Activated gamma-delta T cell treated with Interleukin-2 at 50 U/mL for 16 hours (primary cell): ENCODE data around the gene KRTAP10-2.
A peak's percentile ranks its signal among the peaks of the same experiment; 100 is the strongest.
"Not testable (repeated sequence)": the region's sequence is repeated elsewhere in the genome, so short reads cannot be mapped to it uniquely, and the experiment has no call there.

ENCODE experiments used
- DNase-seq: peaks from one replicate; pipeline ENCODE4 v3.0.0-alpha.2; 2020

Gene KRTAP10-2

GRCh38 chr21:44564886-44565598 lies 13.7 kb upstream of the KRTAP10-2 start:
- no peak for DNase-seq

- DNase-seq, result no peak
These were observed 12.8 kb upstream of the KRTAP10-2 start for GRCh38 chr21:44564099-44564498.

- no peak for DNase-seq
These were observed 7.4 kb upstream of the KRTAP10-2 start, which contains the start of gene KRTAP10-3 for GRCh38 chr21:44558695-44559094. KRTAP10-3 (minus strand) TSS chr21:44558795; CDS start chr21:44558715, 80 bp downstream.

GRCh38 chr21:44558329-44558675 lies 7.0 kb upstream of the KRTAP10-2 start:
- not testable (repeated sequence) for DNase-seq

- DNase-seq, result no peak
These were observed 6.4 kb upstream of the KRTAP10-2 start for GRCh38 chr21:44557491-44558328.

- no peak for DNase-seq
These were observed 5.6 kb upstream of the KRTAP10-2 start for GRCh38 chr21:44556879-44557278.

GRCh38 chr21:44555200-44555875 lies 4.0 kb upstream of the KRTAP10-2 start:
- no peak for DNase-seq

- no peak for DNase-seq
These were observed 1.4 kb upstream of the KRTAP10-2 start for GRCh38 chr21:44552681-44553080.

GRCh38 chr21:44552136-44552535 lies 831 bp upstream of the KRTAP10-2 start:
- no peak for DNase-seq

GRCh38 chr21:44550807-44551206 lies 498 bp downstream of the KRTAP10-2 start:
- DNase-seq, result no peak

- DNase-seq, result not testable (repeated sequence)
These were observed 1.0 kb downstream of the KRTAP10-2 start for GRCh38 chr21:44550285-44550684.

- DNase-seq, result no peak
These were observed 1.6 kb downstream of the KRTAP10-2 start for GRCh38 chr21:44549525-44550211.

- DNase-seq, result no peak
These were observed 2.4 kb downstream of the KRTAP10-2 start for GRCh38 chr21:44548922-44549321.

- no peak for DNase-seq
These were observed 2.9 kb downstream of the KRTAP10-2 start for GRCh38 chr21:44548381-44548780.

- DNase-seq, result peak; percentile 45
These were observed 3.5 kb downstream of the KRTAP10-2 start for GRCh38 chr21:44547656-44548331.

- no peak for DNase-seq
These were observed 6.7 kb downstream of the KRTAP10-2 start for GRCh38 chr21:44544566-44544965.

GRCh38 chr21:44542716-44543115 lies 8.6 kb downstream of the KRTAP10-2 start:
- DNase-seq, result no peak

GRCh38 chr21:44540741-44541288 lies 10.5 kb downstream of the KRTAP10-2 start:
- DNase-seq, result no peak

GRCh38 chr21:44539991-44540666 lies 11.2 kb downstream of the KRTAP10-2 start, which contains the start of gene KRTAP10-1:
KRTAP10-1 (minus strand) TSS chr21:44540195; CDS start chr21:44540150, 45 bp downstream.
- DNase-seq, result no peak

GRCh38 chr21:44539046-44539445 lies 12.3 kb downstream of the KRTAP10-2 start:
- DNase-seq, result no peak
